GM23338 (cell line): Measurements from ENCODE around the gene MAP3K4. TPM values are rescaled to one million over a fixed set of nuclear protein-coding genes. Genes with fewer than 3 reads are reported as not detected.

Source experiments
- ATAC-seq: fragments of 200-7000 bp; cut with Tn5 transposase; 3 replicates; pipeline ENCODE4 v1.9.1; 2020
- DNase-seq: peaks from one replicate; pipeline ENCODE4 v3.0.0-alpha.2; 2015; ENCODE audit warnings: low spot score
- H2AFZ ChIP-seq: fragments of 200-600 bp; sonication (generic); 2 replicates; pipeline ENCODE4 v1.8.0; 2016; ENCODE audit warnings: antibody characterized with exemption, mild to moderate bottlenecking, moderate library complexity
- H3F3A ChIP-seq: fragments of 200-600 bp; sonication (generic); replicated peaks from 2 replicates; pipeline ENCODE4 v1.8.0; 2017; ENCODE audit warnings: antibody characterized with exemption, mixed run types, low read depth
- H3K27ac ChIP-seq: fragments of 200-600 bp; sonication (generic); 2 replicates; pipeline ENCODE4 v1.6.1; 2016; ENCODE audit warnings: low read depth
- H3K27me3 ChIP-seq: fragments of 200-600 bp; sonication (generic); 2 replicates; pipeline ENCODE4 v1.8.0; 2016; ENCODE audit warnings: mild to moderate bottlenecking, mixed run types, moderate library complexity; ENCODE audit not compliant: insufficient read depth
- H3K36me3 ChIP-seq: fragments of 200-600 bp; sonication (generic); 2 replicates; pipeline ENCODE4 v1.8.0; 2016; ENCODE audit warnings: mild to moderate bottlenecking; ENCODE audit not compliant: insufficient read depth
- H3K4me1 ChIP-seq: fragments of 200-600 bp; sonication (generic); 2 replicates; pipeline ENCODE4 v1.8.0; 2016; ENCODE audit warnings: mild to moderate bottlenecking, moderate library complexity; ENCODE audit not compliant: insufficient read depth
- H3K4me2 ChIP-seq: fragments of 200-600 bp; sonication (generic); 2 replicates; pipeline ENCODE4 v1.7.1; 2017; ENCODE audit warnings: mixed run types
- H3K4me3 ChIP-seq: fragments of 200-600 bp; sonication (generic); 2 replicates; pipeline ENCODE4 v1.6.1; 2016; ENCODE audit warnings: mixed run types
- H3K79me2 ChIP-seq: fragments of 200-600 bp; sonication (generic); replicated peaks from 2 replicates; pipeline ENCODE4 v1.8.0; 2017; ENCODE audit warnings: mild to moderate bottlenecking; ENCODE audit not compliant: insufficient read depth
- H3K9me2 ChIP-seq: fragments of 200-600 bp; sonication (generic); 2 replicates; pipeline ENCODE4 v1.8.0; 2017; ENCODE audit not compliant: insufficient read depth
- H4K20me1 ChIP-seq: fragments of 200-600 bp; sonication (generic); replicated peaks from 2 replicates; pipeline ENCODE4 v1.8.0; 2017; ENCODE audit warnings: mild to moderate bottlenecking; ENCODE audit not compliant: insufficient read depth
- H3K27ac Mint-ChIP-seq: 2 replicates; pipeline ENCODE4 v1.8.0; 2020; ENCODE audit warnings: inconsistent platforms, mild to moderate bottlenecking, moderate library complexity, mixed read lengths
- H3K27me3 Mint-ChIP-seq: 3 replicates; pipeline ENCODE4 v1.8.0; 2022; ENCODE audit warnings: low read depth, mild to moderate bottlenecking, moderate library complexity, mixed read lengths, inconsistent platforms; ENCODE audit not compliant: insufficient read depth, poor library complexity
- H3K36me3 Mint-ChIP-seq: 3 replicates; pipeline ENCODE4 v1.8.0; 2021; ENCODE audit warnings: low read depth, mild to moderate bottlenecking, inconsistent platforms, moderate library complexity, mixed read lengths
- H3K4me1 Mint-ChIP-seq: 3 replicates; pipeline ENCODE4 v1.8.0; 2020; ENCODE audit warnings: mild to moderate bottlenecking, inconsistent platforms, mixed read lengths
- H3K4me3 Mint-ChIP-seq: 3 replicates; pipeline ENCODE4 v1.8.0; 2021; ENCODE audit warnings: moderate library complexity, mild to moderate bottlenecking, inconsistent platforms, mixed read lengths
- H3K9me3 Mint-ChIP-seq: 3 replicates; pipeline ENCODE4 v1.8.0; 2020; ENCODE audit warnings: moderate library complexity, mild to moderate bottlenecking, inconsistent platforms, mixed read lengths
- CREB1 ChIP-seq: fragments of 250-450 bp; sonication (Bioruptor Pico); IDR thresholded peaks from 2 replicates; pipeline ENCODE4 v1.5.0; 2020; ENCODE audit warnings: low read depth, mild to moderate bottlenecking, moderate library complexity
- CTCF ChIP-seq, 2 experiments: fragments of 200-600 bp in 1 of 2; sonication (generic) in 1 of 2; conservative IDR thresholded peaks; 2 replicates each; pipeline versions ENCODE4 v1.5.1 to v1.6.1; 2016 to 2017; ENCODE audit warnings: antibody characterized with exemption in 2 of 2, low read depth in 2 of 2, mild to moderate bottlenecking in 2 of 2, moderate library complexity in 1 of 2
- ETS1 ChIP-seq: IDR thresholded peaks from 2 replicates; pipeline ENCODE4 v1.6.1; 2016; ENCODE audit warnings: antibody characterized with exemption
- EZH2 ChIP-seq: fragments of 200-600 bp; sonication (generic); IDR thresholded peaks from one replicate; pipeline ENCODE4 v1.8.0; 2017; ENCODE audit warnings: antibody characterized with exemption, mild to moderate bottlenecking, low read depth; ENCODE audit not compliant: unreplicated experiment
- EZH2phosphoT487 ChIP-seq: fragments of 200-600 bp; sonication (generic); IDR thresholded peaks from one replicate; pipeline ENCODE4 v1.8.1; 2018; ENCODE audit warnings: antibody characterized with exemption; ENCODE audit not compliant: unreplicated experiment
- JUNB ChIP-seq: IDR thresholded peaks from one replicate; pipeline ENCODE4 v1.6.1; 2016; ENCODE audit warnings: antibody characterized with exemption; ENCODE audit not compliant: unreplicated experiment
- NANOG ChIP-seq: IDR thresholded peaks from 2 replicates; pipeline ENCODE4 v1.6.1; 2016; ENCODE audit warnings: antibody characterized with exemption, borderline replicate concordance
- POLR2AphosphoS5 ChIP-seq: IDR thresholded peaks from 2 replicates; pipeline ENCODE4 v1.6.1; 2016; ENCODE audit warnings: antibody characterized with exemption, low read depth
- REST ChIP-seq: IDR thresholded peaks from one replicate; pipeline ENCODE4 v1.6.1; 2018; ENCODE audit warnings: antibody characterized with exemption; ENCODE audit not compliant: unreplicated experiment
- STAT1 ChIP-seq: IDR thresholded peaks from one replicate; pipeline ENCODE4 v1.6.1; 2016; ENCODE audit warnings: antibody characterized with exemption; ENCODE audit not compliant: unreplicated experiment
- ZNF114 ChIP-seq: fragments of 250-450 bp; sonication (Bioruptor Pico); IDR thresholded peaks from 2 replicates; pipeline ENCODE4 v1.5.0; 2020; ENCODE audit warnings: mild to moderate bottlenecking, moderate library complexity
- ZNF331 ChIP-seq: fragments of 250-450 bp; sonication (Bioruptor Pico); IDR thresholded peaks from 2 replicates; pipeline ENCODE4 v1.5.0; 2020; ENCODE audit warnings: low read depth, mild to moderate bottlenecking, moderate library complexity
- ZNF462 ChIP-seq: fragments of 250-450 bp; sonication (Bioruptor Pico); IDR thresholded peaks from 2 replicates; pipeline ENCODE4 v1.5.0; 2020; ENCODE audit warnings: mild to moderate bottlenecking, moderate library complexity
- polyA plus RNA-seq: library from polyadenylated mRNA; unstranded; fragments of >200 nt; fragmentation: Nextera tagmentation; extraction: Ambion mirVana; gene quantifications from 2 replicates; pipeline ENCODE4 v1.2.1, GENCODE V29; 2016
- total RNA-seq: library from RNA; depleted of rRNA; stranded (reverse); fragments of >200 nt; shearing (Covaris generic); gene quantifications from 2 replicates; pipeline ENCODE4 v1.2.3, GENCODE V29; 2014

MAP3K4 gene
- total and polyA plus RNA-seq, 2 experiments from 2014 or later: 44.4 to 48.8 TPM

- Mint-ChIP-seq H3K27me3 (peaks cover 18% of the 10 kb centered on the region), H3K4me3 (no peak overlapping the region)
These were observed 139.6 kb downstream of the MAP3K4 start for GRCh38 chr6:161130967-161131766.

More at GRCh38 chr6:161130967-161131766, 139.6 kb downstream of the MAP3K4 start:
- TF ChIP-seq STAT1 (no peak), ZNF114 (CRISPR knock-in tag) (no peak), POLR2AphosphoS5 (no peak), EZH2 (no peak), CTCF (conservative IDR thresholded peaks at IDR 0.05; ENCODE audit: low read depth in 2 of 2) (no peak), ZNF331 (CRISPR knock-in tag) (no peak), CREB1 (no peak), REST (no peak), NANOG (no peak), ZNF462 (no peak), JUNB (no peak), EZH2phosphoT487 (no peak), ETS1 (no peak)
- no peaks in the 10 kb centered on the region for H3K79me2 ChIP-seq
- DNase-seq (no peak), ATAC-seq (no peak)
- no peak overlapping the region for H3K27ac ChIP-seq
- H3K27ac Mint-ChIP-seq: no peak overlapping the region
- H3K4me2 ChIP-seq: no peak overlapping the region
- peaks cover 2% of the 10 kb centered on the region; the same call in 1 of the 3 replicates for H3K4me1 Mint-ChIP-seq
- no peak overlapping the region for H2AFZ ChIP-seq
- peaks cover 74% of the 10 kb centered on the region for H3K36me3 Mint-ChIP-seq
- no peaks in the 10 kb centered on the region for H3F3A ChIP-seq
- H3K36me3 ChIP-seq: peaks cover 7% of the 10 kb centered on the region; the same call in 1 of the 2 replicates
- no peaks in the 10 kb centered on the region for H3K4me1 ChIP-seq
- H3K27me3 ChIP-seq: no peaks in the 10 kb centered on the region
- no peaks in the 10 kb centered on the region for H3K9me2 ChIP-seq
- H4K20me1 ChIP-seq: peaks cover 4% of the 10 kb centered on the region; the same call in 1 of the 2 replicates
- peaks cover 34% of the 10 kb centered on the region for H3K9me3 Mint-ChIP-seq
- H3K4me3 ChIP-seq: no peak overlapping the region
